Gastrocnemius medialis (tissue), 4 donors: ENCODE measurements around the gene CCDC142. TPM values are rescaled to one million over a fixed set of nuclear protein-coding genes. Genes with fewer than 3 reads are reported as not detected.

Experiments
- ATAC-seq, 2 donors: fragments of 150-250 bp; one replicate each; pipeline ENCODE4 v1.9.1; 2016
- DNase-seq, 2 donors: peaks; one replicate each; pipeline ENCODE4 v3.0.0-alpha.2; 2019
- H3K27ac ChIP-seq, 4 donors: fragments of 200-600 bp; sonication (generic); 1 replicate in 1 of 4; 2 replicates in 3 of 4; pipeline ENCODE4 v1.5.1; 2016 to 2018; ENCODE audit warnings: mild to moderate bottlenecking in 2 of 4, moderate library complexity in 1 of 4
- H3K27me3 ChIP-seq, 3 donors: fragments of 200-600 bp; sonication (generic) in 2 of 3; 1 replicate in 1 of 3; 2 replicates in 2 of 3; pipeline versions ENCODE4 v1.5.1 to v1.6.0; 2016 to 2019; ENCODE audit warnings: mild to moderate bottlenecking in 1 of 3, moderate library complexity in 1 of 3
- H3K36me3 ChIP-seq, 2 donors: fragments of 200-600 bp; sonication (generic) in 1 of 2; one replicate each; pipeline ENCODE4 v1.5.1; 2017 to 2018
- H3K4me1 ChIP-seq, 2 donors: fragments of 200-600 bp; sonication (generic) in 1 of 2; one replicate each; pipeline ENCODE4 v1.5.1; 2016 to 2017; ENCODE audit warnings: mild to moderate bottlenecking in 2 of 2
- H3K4me3 ChIP-seq, 4 donors: fragments of 200-600 bp; sonication (generic) in 3 of 4; 1 replicate in 1 of 4; 2 replicates in 3 of 4; pipeline ENCODE4 v1.5.1; 2016 to 2019; ENCODE audit warnings: mild to moderate bottlenecking in 2 of 4
- H3K9me3 ChIP-seq, 3 donors: fragments of 200-600 bp; sonication (generic) in 2 of 3; 1 replicate in 1 of 3; 2 replicates in 2 of 3; pipeline ENCODE4 v1.5.1; 2016 to 2019
- CTCF ChIP-seq, 5 experiments: fragments of 450-650 bp in 3 of 5; fragments of 200-600 bp in 2 of 5; sonication (generic) in 2 of 5; IDR thresholded peaks in 4 of 5; conservative IDR thresholded peaks in 1 of 5; 1 replicate in 4 of 5; 2 replicates in 1 of 5; pipeline ENCODE4 v1.5.1; 2016 to 2019; ENCODE audit warnings: antibody characterized with exemption in 5 of 5, mild to moderate bottlenecking in 3 of 5, moderate library complexity in 3 of 5
- POLR2A ChIP-seq, 2 donors: fragments of 450-650 bp; IDR thresholded peaks; one replicate each; pipeline ENCODE4 v1.6.1; 2017; ENCODE audit warnings: antibody characterized with exemption in 2 of 2, mild to moderate bottlenecking in 2 of 2, moderate library complexity in 2 of 2
- in situ Hi-C, 4 donors: fragments of 200-750 bp; cut with MboI; loops; one replicate each; pipeline versions ENCODE4 v1.15.0 to v1.8.0; 2017; ENCODE audit warnings: low sequenced_read_pairs in 4 of 4
- intact Hi-C: fragments of 100-400 bp; cut with DNase I; formaldehyde crosslinking; loops from one replicate; pipeline ENCODE4 v1.15.1; 2023; ENCODE audit warnings: low total_unique reads
- total RNA-seq, 4 donors: library from RNA; depleted of rRNA; stranded (reverse); fragments of >200 nt; gene quantifications; one replicate each; pipeline versions ENCODE4 v1.1.0 to v1.2.3, GENCODE V29; 2016

The CCDC142 gene
- total RNA-seq, 4 donors from 2014 or later = 5.5 to 7.3 (median 6.0) TPM

- TF ChIP-seq POLR2A (IDR thresholded peaks at IDR 0.05) (no peak), CTCF (IDR thresholded peaks at IDR 0.05 in 4 of 5, conservative IDR thresholded peaks at IDR 0.05 in 1 of 5) (no peak)
- in situ Hi-C loops = loop anchor here in 1 of 4 donors (25.0 kb wide), 1 partner anchor 378 kb away; the partner anchor contains the start of gene HK2
- peak overlapping the region; percentile 59 to 84 (median 73) for H3K27ac ChIP-seq
- H3K36me3 ChIP-seq = peaks cover 0 to 29% of the 10 kb centered on the region in 2 donors
- no peak for DNase-seq
- intact Hi-C loops = loop anchor here (10.0 kb wide), 3 partner anchors 264 to 1224 kb away; partner anchors contain the start of genes CCT7, HK2, MTHFD2 and PRADC1
- ATAC-seq = no peak
- no peaks in the 10 kb centered on the region for H3K9me3 ChIP-seq
- peak overlapping the region; percentile 56 to 70 (median 64) for H3K4me3 ChIP-seq
- H3K27me3 ChIP-seq = no peaks in the 10 kb centered on the region
- H3K4me1 ChIP-seq = peaks cover 26 to 34% of the 10 kb centered on the region in 2 donors
These were observed 23.8 kb downstream of the CCDC142 start for GRCh38 chr2:74458938-74459363.

GRCh38 chr2:74458132-74458937 is 24.5 kb downstream of the CCDC142 start, which contains the start of gene WBP1:
TSS of gene WBP1 (plus strand) at chr2:74458438. CDS start at chr2:74458603, 165 bp downstream.
- peak within 1 kb of the TSS; percentile 84 to 94 (median 88) for H3K27ac ChIP-seq
- no peaks in the 10 kb centered on the region for H3K27me3 ChIP-seq
- ATAC-seq (peak; percentile 92 to 93), DNase-seq (peak; percentile 100)
- peaks cover 24 to 32% of the 10 kb centered on the region in 2 donors for H3K4me1 ChIP-seq
- in situ Hi-C loops = loop anchor here in 1 of 4 donors (25.0 kb wide), 1 partner anchor 379 kb away; the partner anchor contains the start of gene HK2
- intact Hi-C loops = loop anchor here (10.0 kb wide), 3 partner anchors 264 to 1224 kb away; partner anchors contain the start of genes CCT7, HK2, MTHFD2 and PRADC1
- TF ChIP-seq CTCF (IDR thresholded peaks at IDR 0.05 in 4 of 5, conservative IDR thresholded peaks at IDR 0.05 in 1 of 5) (no peak), POLR2A (IDR thresholded peaks at IDR 0.05) (peak; percentile 22 to 23)
- peaks cover 0 to 29% of the 10 kb centered on the region in 2 donors for H3K36me3 ChIP-seq
- peak within 1 kb of the TSS; percentile 67 to 92 (median 71) for H3K4me3 ChIP-seq
- H3K9me3 ChIP-seq = no peaks in the 10 kb centered on the region

- H3K4me3 ChIP-seq = peak overlapping the region; percentile 67 to 92 (median 71)
- in situ Hi-C loops = loop anchor here in 1 of 4 donors (25.0 kb wide), 1 partner anchor 380 kb away; the partner anchor contains the start of gene HK2
- intact Hi-C loops = loop anchor here (10.0 kb wide), 3 partner anchors 263 to 1223 kb away; partner anchors contain the start of genes CCT7, HK2, MTHFD2 and PRADC1
These were observed 25.2 kb downstream of the CCDC142 start for GRCh38 chr2:74457549-74458131.

More at GRCh38 chr2:74457549-74458131, 25.2 kb downstream of the CCDC142 start:
- Histone ChIP-seq H3K9me3 (no peaks in the 10 kb centered on the region), H3K36me3 (peaks cover 0 to 25% of the 10 kb centered on the region in 2 donors), H3K27ac (peak overlapping the region; percentile 84 to 94 (median 88)), H3K4me1 (peaks cover 24 to 32% of the 10 kb centered on the region in 2 donors), H3K27me3 (no peaks in the 10 kb centered on the region)
- ATAC-seq (peak; percentile 7 to 9), DNase-seq (no peak)
- no peak for TF ChIP-seq CTCF (IDR thresholded peaks at IDR 0.05 in 4 of 5, conservative IDR thresholded peaks at IDR 0.05 in 1 of 5)
- peak; percentile 45 to 77 for TF ChIP-seq POLR2A (IDR thresholded peaks at IDR 0.05)
